HEK293 (cell line): ENCODE data around the gene DOCK4.

ENCODE experiments used
- FEZF1 ChIP-seq: fragments of 450-650 bp; formaldehyde crosslinking; IDR thresholded peaks from 2 replicates; pipeline ENCODE4 v1.5.1; 2016; ENCODE audit warnings: missing biosample characterization, missing genetic modification characterization
- IKZF3 ChIP-seq: fragments of 450-650 bp; IDR thresholded peaks from 2 replicates; pipeline ENCODE4 v1.5.0; 2018; ENCODE audit warnings: missing biosample characterization, mild to moderate bottlenecking, missing genetic modification characterization, moderate library complexity
- KLF8 ChIP-seq: fragments of 450-650 bp; formaldehyde crosslinking; IDR thresholded peaks from 2 replicates; pipeline ENCODE4 v1.5.1; 2016; ENCODE audit warnings: missing biosample characterization, missing genetic modification characterization
- RBAK ChIP-seq: fragments of 450-650 bp; formaldehyde crosslinking; IDR thresholded peaks from 2 replicates; pipeline ENCODE4 v1.5.1; 2016; ENCODE audit warnings: missing biosample characterization, missing genetic modification characterization
- SP3 ChIP-seq: fragments of 450-650 bp; formaldehyde crosslinking; IDR thresholded peaks from 2 replicates; pipeline ENCODE4 v1.5.1; 2016; ENCODE audit warnings: missing biosample characterization, missing genetic modification characterization
- TCF7L2 ChIP-seq: IDR thresholded peaks from 2 replicates; pipeline ENCODE4 v1.6.1; 2011; ENCODE audit warnings: low read depth, mild to moderate bottlenecking, inconsistent platforms, low read length, moderate library complexity, borderline replicate concordance
- WT1 ChIP-seq: fragments of 450-650 bp; formaldehyde crosslinking; IDR thresholded peaks from 2 replicates; pipeline ENCODE4 v1.5.1; 2016; ENCODE audit warnings: missing biosample characterization, missing genetic modification characterization
- ZNF155 ChIP-seq: fragments of 450-650 bp; formaldehyde crosslinking; IDR thresholded peaks from 2 replicates; pipeline ENCODE4 v1.5.1; 2016; ENCODE audit warnings: missing biosample characterization, missing genetic modification characterization
- ZNF292 ChIP-seq: fragments of 450-650 bp; formaldehyde crosslinking; IDR thresholded peaks from 2 replicates; pipeline ENCODE4 v1.5.1; 2016; ENCODE audit warnings: low read depth, missing biosample characterization, missing genetic modification characterization, borderline replicate concordance
- ZNF324 ChIP-seq: fragments of 450-650 bp; formaldehyde crosslinking; IDR thresholded peaks from 2 replicates; pipeline ENCODE4 v1.5.1; 2016; ENCODE audit warnings: missing biosample characterization, missing genetic modification characterization
- ZNF544 ChIP-seq: fragments of 450-650 bp; formaldehyde crosslinking; IDR thresholded peaks from 2 replicates; pipeline ENCODE4 v1.5.0; 2017; ENCODE audit warnings: missing biosample characterization, missing genetic modification characterization
- ZNF549 ChIP-seq: fragments of 450-650 bp; IDR thresholded peaks from 2 replicates; pipeline ENCODE4 v1.5.1; 2018; ENCODE audit warnings: missing biosample characterization, missing genetic modification characterization, mild to moderate bottlenecking, inconsistent platforms, moderate library complexity
- ZNF558 ChIP-seq: fragments of 450-650 bp; formaldehyde crosslinking; IDR thresholded peaks from 2 replicates; pipeline ENCODE4 v1.5.1; 2016; ENCODE audit warnings: missing biosample characterization, missing genetic modification characterization
- ZNF596 ChIP-seq: fragments of 450-650 bp; IDR thresholded peaks from 2 replicates; pipeline ENCODE4 v1.5.0; 2018; ENCODE audit warnings: missing biosample characterization, mild to moderate bottlenecking, missing genetic modification characterization, moderate library complexity
- ZNF621 ChIP-seq: fragments of 450-650 bp; formaldehyde crosslinking; IDR thresholded peaks from 2 replicates; pipeline ENCODE4 v1.5.1; 2017; ENCODE audit warnings: missing biosample characterization, missing genetic modification characterization
- ZNF623 ChIP-seq: fragments of 450-650 bp; formaldehyde crosslinking; IDR thresholded peaks from 2 replicates; pipeline ENCODE4 v1.5.1; 2016; ENCODE audit warnings: missing biosample characterization, missing genetic modification characterization
- ZNF664 ChIP-seq: fragments of 450-650 bp; formaldehyde crosslinking; IDR thresholded peaks from 2 replicates; pipeline ENCODE4 v1.5.1; 2016; ENCODE audit warnings: missing biosample characterization, missing genetic modification characterization
- ZNF707 ChIP-seq: fragments of 450-650 bp; formaldehyde crosslinking; IDR thresholded peaks from 2 replicates; pipeline ENCODE4 v1.5.1; 2016; ENCODE audit warnings: missing biosample characterization, missing genetic modification characterization
- ZNF843 ChIP-seq: fragments of 450-650 bp; formaldehyde crosslinking; IDR thresholded peaks from 2 replicates; pipeline ENCODE4 v1.5.1; 2016; ENCODE audit warnings: missing biosample characterization, missing genetic modification characterization
- ZSCAN23 ChIP-seq: fragments of 450-650 bp; formaldehyde crosslinking; IDR thresholded peaks from 2 replicates; pipeline ENCODE4 v1.5.1; 2016; ENCODE audit warnings: missing biosample characterization, missing genetic modification characterization
- ZXDB ChIP-seq: fragments of 450-650 bp; formaldehyde crosslinking; IDR thresholded peaks from 2 replicates; pipeline ENCODE4 v1.5.1; 2016; ENCODE audit warnings: missing biosample characterization, missing genetic modification characterization
- TF ChIP-seq, protein P1 (sequence below): fragments of 450-650 bp; formaldehyde crosslinking; IDR thresholded peaks from 2 replicates; pipeline ENCODE4 v1.5.1; 2016; ENCODE audit warnings: missing biosample characterization, missing genetic modification characterization
- TF ChIP-seq, protein P2 (sequence below): fragments of 450-650 bp; formaldehyde crosslinking; IDR thresholded peaks from 2 replicates; pipeline ENCODE4 v1.5.0; 2017; ENCODE audit warnings: missing biosample characterization, missing genetic modification characterization, borderline replicate concordance
- TF ChIP-seq, protein P3 (sequence below): fragments of 450-650 bp; formaldehyde crosslinking; IDR thresholded peaks from 2 replicates; pipeline ENCODE4 v1.5.1; 2016; ENCODE audit warnings: missing biosample characterization, missing genetic modification characterization, low read depth
- TF ChIP-seq, protein P4 (sequence below): fragments of 450-650 bp; formaldehyde crosslinking; IDR thresholded peaks from 2 replicates; pipeline ENCODE4 v1.5.1; 2016; ENCODE audit warnings: missing biosample characterization, missing genetic modification characterization
- TF ChIP-seq, protein P5 (sequence below): fragments of 450-650 bp; formaldehyde crosslinking; IDR thresholded peaks from 2 replicates; pipeline ENCODE4 v1.5.1; 2017; ENCODE audit warnings: missing biosample characterization, missing genetic modification characterization

Gene DOCK4

DNA sequence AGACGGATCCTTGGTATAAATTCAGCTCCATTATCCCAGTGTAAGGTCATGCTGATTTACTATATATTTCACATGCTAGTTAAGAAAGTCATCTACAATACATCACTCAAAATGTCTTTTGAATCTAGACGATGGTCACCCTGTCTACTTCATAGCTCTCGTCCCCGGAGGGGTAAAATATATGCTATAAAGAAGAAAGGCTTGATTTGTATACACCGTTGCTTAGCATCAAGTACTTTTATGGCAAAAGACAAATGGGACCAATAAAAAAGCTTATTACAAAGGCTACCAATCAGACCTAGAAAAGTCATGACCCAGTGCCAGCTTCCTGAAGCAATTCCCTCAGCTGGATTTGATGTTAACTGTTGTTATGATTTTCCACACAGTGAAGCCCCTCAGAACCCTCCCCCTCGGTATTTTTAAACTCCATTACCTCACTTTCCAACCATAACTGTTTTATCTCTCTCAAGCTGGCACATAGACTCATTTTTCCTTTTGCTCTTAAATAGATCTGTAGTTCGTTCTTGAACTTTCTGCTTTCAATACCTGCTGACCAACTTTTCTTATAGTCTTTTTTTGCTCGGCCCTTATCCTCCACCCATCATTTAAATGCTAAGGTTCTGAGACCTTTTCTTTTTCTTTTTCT is 104.9 kb downstream of the DOCK4 start (continued):
- TF ChIP-seq, protein P1, sequence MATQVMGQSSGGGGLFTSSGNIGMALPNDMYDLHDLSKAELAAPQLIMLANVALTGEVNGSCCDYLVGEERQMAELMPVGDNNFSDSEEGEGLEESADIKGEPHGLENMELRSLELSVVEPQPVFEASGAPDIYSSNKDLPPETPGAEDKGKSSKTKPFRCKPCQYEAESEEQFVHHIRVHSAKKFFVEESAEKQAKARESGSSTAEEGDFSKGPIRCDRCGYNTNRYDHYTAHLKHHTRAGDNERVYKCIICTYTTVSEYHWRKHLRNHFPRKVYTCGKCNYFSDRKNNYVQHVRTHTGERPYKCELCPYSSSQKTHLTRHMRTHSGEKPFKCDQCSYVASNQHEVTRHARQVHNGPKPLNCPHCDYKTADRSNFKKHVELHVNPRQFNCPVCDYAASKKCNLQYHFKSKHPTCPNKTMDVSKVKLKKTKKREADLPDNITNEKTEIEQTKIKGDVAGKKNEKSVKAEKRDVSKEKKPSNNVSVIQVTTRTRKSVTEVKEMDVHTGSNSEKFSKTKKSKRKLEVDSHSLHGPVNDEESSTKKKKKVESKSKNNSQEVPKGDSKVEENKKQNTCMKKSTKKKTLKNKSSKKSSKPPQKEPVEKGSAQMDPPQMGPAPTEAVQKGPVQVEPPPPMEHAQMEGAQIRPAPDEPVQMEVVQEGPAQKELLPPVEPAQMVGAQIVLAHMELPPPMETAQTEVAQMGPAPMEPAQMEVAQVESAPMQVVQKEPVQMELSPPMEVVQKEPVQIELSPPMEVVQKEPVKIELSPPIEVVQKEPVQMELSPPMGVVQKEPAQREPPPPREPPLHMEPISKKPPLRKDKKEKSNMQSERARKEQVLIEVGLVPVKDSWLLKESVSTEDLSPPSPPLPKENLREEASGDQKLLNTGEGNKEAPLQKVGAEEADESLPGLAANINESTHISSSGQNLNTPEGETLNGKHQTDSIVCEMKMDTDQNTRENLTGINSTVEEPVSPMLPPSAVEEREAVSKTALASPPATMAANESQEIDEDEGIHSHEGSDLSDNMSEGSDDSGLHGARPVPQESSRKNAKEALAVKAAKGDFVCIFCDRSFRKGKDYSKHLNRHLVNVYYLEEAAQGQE (tag by site-specific recombination): no peak
- TF ChIP-seq, protein P2, sequence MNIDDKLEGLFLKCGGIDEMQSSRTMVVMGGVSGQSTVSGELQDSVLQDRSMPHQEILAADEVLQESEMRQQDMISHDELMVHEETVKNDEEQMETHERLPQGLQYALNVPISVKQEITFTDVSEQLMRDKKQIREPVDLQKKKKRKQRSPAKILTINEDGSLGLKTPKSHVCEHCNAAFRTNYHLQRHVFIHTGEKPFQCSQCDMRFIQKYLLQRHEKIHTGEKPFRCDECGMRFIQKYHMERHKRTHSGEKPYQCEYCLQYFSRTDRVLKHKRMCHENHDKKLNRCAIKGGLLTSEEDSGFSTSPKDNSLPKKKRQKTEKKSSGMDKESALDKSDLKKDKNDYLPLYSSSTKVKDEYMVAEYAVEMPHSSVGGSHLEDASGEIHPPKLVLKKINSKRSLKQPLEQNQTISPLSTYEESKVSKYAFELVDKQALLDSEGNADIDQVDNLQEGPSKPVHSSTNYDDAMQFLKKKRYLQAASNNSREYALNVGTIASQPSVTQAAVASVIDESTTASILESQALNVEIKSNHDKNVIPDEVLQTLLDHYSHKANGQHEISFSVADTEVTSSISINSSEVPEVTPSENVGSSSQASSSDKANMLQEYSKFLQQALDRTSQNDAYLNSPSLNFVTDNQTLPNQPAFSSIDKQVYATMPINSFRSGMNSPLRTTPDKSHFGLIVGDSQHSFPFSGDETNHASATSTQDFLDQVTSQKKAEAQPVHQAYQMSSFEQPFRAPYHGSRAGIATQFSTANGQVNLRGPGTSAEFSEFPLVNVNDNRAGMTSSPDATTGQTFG (tag by site-specific recombination): no peak
- no peak for TF ChIP-seq ZNF623 (tag by site-specific recombination)
- TF ChIP-seq, protein P3, sequence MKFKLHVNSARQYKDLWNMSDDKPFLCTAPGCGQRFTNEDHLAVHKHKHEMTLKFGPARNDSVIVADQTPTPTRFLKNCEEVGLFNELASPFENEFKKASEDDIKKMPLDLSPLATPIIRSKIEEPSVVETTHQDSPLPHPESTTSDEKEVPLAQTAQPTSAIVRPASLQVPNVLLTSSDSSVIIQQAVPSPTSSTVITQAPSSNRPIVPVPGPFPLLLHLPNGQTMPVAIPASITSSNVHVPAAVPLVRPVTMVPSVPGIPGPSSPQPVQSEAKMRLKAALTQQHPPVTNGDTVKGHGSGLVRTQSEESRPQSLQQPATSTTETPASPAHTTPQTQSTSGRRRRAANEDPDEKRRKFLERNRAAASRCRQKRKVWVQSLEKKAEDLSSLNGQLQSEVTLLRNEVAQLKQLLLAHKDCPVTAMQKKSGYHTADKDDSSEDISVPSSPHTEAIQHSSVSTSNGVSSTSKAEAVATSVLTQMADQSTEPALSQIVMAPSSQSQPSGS (tag by site-specific recombination): peak; percentile 57; the same call in 1 of the 2 replicates
- TF ChIP-seq RBAK (tag by site-specific recombination): no peak
- no peak for TF ChIP-seq ZNF324 (tag by site-specific recombination)
- TF ChIP-seq ZNF621 (tag by site-specific recombination): no peak
- TF ChIP-seq ZNF596: no peak
- TF ChIP-seq IKZF3 (tag by site-specific recombination): peak; percentile 57; the same call in 1 of the 2 replicates
- TF ChIP-seq ZNF544 (tag by site-specific recombination): no peak
- TF ChIP-seq ZNF558 (tag by site-specific recombination): no peak
- TF ChIP-seq FEZF1 (tag by site-specific recombination): peak; percentile 85
- TF ChIP-seq ZNF292 (tag by site-specific recombination): no peak
- TF ChIP-seq ZNF549 (tag by site-specific recombination): no peak; the same call in 1 of the 2 replicates
- TF ChIP-seq ZNF843: peak; percentile 83; the same call in 1 of the 2 replicates
- TF ChIP-seq, protein P4, sequence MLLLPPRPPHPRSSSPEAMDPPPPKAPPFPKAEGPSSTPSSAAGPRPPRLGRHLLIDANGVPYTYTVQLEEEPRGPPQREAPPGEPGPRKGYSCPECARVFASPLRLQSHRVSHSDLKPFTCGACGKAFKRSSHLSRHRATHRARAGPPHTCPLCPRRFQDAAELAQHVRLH (tag by site-specific recombination): 0 out of 2 replicates have a peak, but pooled peaks have one; percentile 8
- no peak for TF ChIP-seq KLF8 (tag by site-specific recombination)
- TF ChIP-seq ZNF155 (tag by site-specific recombination): no peak
- no peak for TF ChIP-seq SP3 (tag by site-specific recombination)
- TF ChIP-seq, protein P5, sequence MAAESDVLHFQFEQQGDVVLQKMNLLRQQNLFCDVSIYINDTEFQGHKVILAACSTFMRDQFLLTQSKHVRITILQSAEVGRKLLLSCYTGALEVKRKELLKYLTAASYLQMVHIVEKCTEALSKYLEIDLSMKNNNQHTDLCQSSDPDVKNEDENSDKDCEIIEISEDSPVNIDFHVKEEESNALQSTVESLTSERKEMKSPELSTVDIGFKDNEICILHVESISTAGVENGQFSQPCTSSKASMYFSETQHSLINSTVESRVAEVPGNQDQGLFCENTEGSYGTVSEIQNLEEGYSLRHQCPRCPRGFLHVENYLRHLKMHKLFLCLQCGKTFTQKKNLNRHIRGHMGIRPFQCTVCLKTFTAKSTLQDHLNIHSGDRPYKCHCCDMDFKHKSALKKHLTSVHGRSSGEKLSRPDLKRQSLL (tag by site-specific recombination): 0 out of 2 replicates have a peak, but pooled peaks have one; percentile 6
- TF ChIP-seq ZNF664 (tag by site-specific recombination): no peak
- TF ChIP-seq ZSCAN23 (tag by site-specific recombination): no peak
- TF ChIP-seq ZNF707 (tag by site-specific recombination): no peak
- peak; percentile 38; the same call in 1 of the 2 replicates for TF ChIP-seq ZXDB (tag by site-specific recombination)
- TF ChIP-seq TCF7L2: no peak; the same call in 1 of the 2 replicates
- TF ChIP-seq WT1 (tag by site-specific recombination): no peak
